Left hindlimb (tissue), 1 donor: ENCODE results near the gene PLA1A.

ENCODE experiments used
- DNase-seq: peaks from one replicate; pipeline ENCODE4 v3.0.0-alpha.2; 2018

The PLA1A gene

GRCh38 chr3:119609301-119609700 lies 11.6 kb downstream of the PLA1A start:
- no peak for DNase-seq

- no peak for DNase-seq
These were observed 14.0 kb downstream of the PLA1A start for GRCh38 chr3:119611664-119612063.

DNA sequence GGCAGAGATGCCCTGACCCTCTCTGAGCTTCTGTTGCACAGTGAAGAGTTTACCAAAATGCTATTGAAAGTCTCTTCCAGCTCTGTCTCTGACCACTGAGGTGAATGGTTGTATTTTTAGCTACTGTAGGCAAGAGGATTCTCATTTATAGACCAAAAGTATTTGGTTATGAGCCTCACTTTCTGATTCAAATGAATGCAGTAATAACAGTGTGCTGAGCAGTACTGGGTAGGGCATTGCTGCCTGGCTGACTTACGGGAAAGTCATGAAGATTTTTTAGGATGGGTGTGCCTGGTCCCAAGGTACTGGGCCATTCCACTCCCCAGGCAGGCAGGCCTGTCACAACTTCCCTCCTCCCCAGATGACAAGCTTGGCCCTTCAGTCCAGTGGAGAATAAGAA lies 15.5 kb downstream of the PLA1A start:
- DNase-seq: no peak

GRCh38 chr3:119613872-119614271 lies 16.2 kb downstream of the PLA1A start:
- DNase-seq: no peak

GRCh38 chr3:119616056-119616455 lies 18.4 kb downstream of the PLA1A start:
- DNase-seq: no peak

DNA sequence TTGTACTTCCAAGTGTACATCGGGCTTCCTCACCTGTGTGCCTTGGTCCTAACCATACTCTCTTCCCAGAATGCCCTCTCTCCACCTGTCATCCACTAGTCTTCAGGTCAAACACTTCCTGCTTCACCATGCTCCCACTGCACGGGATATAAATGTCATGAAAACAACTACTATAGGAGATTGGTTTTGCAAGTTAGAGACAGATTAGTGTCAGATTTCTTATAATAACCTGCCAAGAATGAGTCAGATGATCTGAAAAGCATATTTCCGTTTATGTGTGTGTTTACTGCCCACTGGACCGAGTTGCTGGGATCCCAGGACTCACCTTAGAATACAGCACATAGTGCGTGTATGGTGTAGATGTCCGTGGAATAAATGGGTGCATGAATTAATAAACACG lies 21.4 kb downstream of the PLA1A start:
- no peak for DNase-seq

DNA sequence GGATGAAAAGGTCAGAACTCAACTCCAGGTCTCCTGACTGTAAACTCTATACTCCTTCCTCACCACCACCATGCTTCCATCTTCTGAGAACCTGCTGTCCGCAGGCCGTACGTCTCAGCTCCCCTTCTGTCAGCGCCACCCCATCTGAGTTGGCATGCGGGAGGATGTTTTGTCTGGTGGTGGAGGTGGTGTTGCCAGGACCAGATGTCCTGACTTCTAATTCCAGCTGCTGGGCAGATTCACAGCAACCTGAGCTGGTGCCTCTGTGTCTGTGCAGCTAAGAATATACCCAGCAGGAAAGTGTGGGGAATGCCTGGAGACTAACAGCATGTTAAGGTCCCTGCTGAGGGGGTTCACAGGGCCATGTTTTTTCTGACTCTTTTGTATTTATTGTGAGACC lies 23.2 kb downstream of the PLA1A start:
- DNase-seq: no peak

- DNase-seq: no peak
These were observed 26.5 kb downstream of the PLA1A start for GRCh38 chr3:119624002-119624720.

GRCh38 chr3:119625451-119626153 lies 27.9 kb downstream of the PLA1A start:
- DNase-seq: no peak

- no peak for DNase-seq
These were observed 28.5 kb downstream of the PLA1A start for GRCh38 chr3:119626196-119626595.

GRCh38 chr3:119627461-119627860 lies 29.8 kb downstream of the PLA1A start:
- DNase-seq: no peak

- DNase-seq: no peak
These were observed 30.7 kb downstream of the PLA1A start for GRCh38 chr3:119628390-119628789.

DNA sequence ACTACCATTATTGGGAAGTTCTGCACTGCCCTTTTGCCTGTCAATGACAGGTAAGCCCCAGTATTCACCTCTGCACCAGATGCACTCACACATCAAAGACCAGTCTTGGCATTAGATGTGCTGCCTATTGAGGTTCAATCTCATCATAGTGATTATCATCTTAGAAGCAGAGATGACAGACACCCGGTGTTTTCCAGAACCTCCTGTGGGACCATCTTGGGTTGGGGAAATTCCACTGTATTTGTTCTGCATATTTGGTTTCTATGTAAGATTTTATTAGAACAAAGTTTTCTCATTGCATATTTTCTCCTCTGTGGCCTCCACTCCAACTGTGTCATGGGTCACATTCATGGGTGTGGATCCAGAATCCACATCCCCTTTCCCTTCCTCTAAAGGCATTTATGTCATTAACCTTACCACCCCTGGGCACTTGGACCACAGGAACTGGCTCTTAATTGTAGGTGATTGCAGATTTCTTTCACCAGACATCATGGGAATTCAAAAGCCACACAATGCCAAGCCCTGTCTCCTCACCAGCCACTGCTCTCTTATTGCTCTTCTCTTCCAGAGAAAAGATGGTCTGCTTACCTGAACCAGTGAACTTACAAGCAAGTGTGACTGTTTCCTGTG lies 31.2 kb downstream of the PLA1A start:
- no peak for DNase-seq

GRCh38 chr3:119630128-119630879 lies 32.6 kb downstream of the PLA1A start:
- DNase-seq: no peak

- no peak for DNase-seq
These were observed 33.2 kb downstream of the PLA1A start for GRCh38 chr3:119630880-119631329.

GRCh38 chr3:119631516-119631915 lies 33.8 kb downstream of the PLA1A start:
- no peak for DNase-seq

DNA sequence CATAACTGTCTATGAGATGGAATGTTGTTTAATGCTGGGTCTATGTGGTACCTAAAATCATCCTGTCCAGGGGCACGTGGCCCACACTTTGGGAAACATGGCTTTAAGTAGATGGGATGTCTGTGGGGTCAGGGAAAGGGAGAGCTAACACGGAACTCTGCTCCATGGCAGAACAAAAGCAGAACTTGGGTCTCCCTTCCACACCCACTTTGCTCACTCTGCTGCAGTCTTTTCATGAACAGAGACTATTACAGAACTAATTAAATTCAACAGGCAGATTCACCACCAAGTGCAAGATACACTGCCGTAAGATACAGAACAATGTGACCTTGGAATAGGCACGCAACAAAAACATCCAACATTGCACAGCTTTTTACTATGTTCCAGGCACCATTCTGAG lies 34.5 kb downstream of the PLA1A start:
- DNase-seq: no peak

DNA sequence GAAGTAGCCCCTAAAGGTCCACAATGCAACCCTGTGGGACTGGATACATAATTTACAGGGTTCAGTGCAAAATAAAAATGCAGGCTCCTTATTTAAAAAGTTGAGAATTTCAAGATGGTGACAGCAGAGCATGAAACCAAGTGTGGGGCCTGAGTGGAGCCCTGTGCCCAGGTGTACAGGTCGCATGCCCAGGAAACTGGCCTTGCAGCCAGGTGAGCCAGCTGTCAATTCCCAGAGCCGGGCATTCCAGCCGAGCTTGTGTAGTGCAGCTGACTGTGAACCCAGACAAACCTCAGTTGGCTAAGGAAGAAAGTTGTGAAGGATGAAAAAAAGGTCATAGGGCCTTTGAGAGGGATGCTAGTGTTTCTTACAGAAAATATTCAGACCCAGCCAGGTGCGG lies 35.1 kb downstream of the PLA1A start:
- DNase-seq: no peak

DNA sequence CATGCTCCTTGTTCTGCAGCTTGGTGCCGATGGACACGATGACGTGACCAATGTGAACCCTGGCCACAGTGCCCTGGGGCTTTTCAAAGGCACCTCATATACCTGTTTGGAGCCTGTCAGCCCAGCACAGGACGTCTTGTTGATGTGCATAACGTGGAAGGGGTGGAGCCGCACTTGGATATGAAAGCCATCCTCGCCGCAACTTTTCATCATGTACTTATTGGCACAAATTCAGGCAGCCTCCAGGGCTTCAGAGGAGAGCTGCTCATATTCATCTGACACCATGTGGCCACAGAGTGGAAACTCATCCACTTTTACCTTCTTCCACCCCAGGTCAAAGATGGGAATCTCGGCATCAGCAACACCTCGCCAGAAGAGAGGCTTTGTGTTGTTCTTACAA lies 38.0 kb downstream of the PLA1A start:
- no peak for DNase-seq

GRCh38 chr3:119636249-119636648 lies 38.6 kb downstream of the PLA1A start:
- no peak for DNase-seq

GRCh38 chr3:119636891-119637611 lies 39.4 kb downstream of the PLA1A start:
- no peak for DNase-seq

- no peak for DNase-seq
These were observed 40.2 kb downstream of the PLA1A start for GRCh38 chr3:119637679-119638477.
